Germinal center (tissue), 1 donor: ENCODE results near the gene SF1.

Source experiments
- DNase-seq: peaks from one replicate; pipeline ENCODE4 v3.0.0; 2012; ENCODE audit warnings: mixed read lengths, low spot score

Gene SF1

GRCh38 chr11:64801561-64802369 is 23.4 kb upstream of the SF1 start:
- peak; percentile 30 for DNase-seq

- DNase-seq, result peak; percentile 42
Observed at GRCh38 chr11:64801158-64801464, 22.8 kb upstream of the SF1 start.

DNA sequence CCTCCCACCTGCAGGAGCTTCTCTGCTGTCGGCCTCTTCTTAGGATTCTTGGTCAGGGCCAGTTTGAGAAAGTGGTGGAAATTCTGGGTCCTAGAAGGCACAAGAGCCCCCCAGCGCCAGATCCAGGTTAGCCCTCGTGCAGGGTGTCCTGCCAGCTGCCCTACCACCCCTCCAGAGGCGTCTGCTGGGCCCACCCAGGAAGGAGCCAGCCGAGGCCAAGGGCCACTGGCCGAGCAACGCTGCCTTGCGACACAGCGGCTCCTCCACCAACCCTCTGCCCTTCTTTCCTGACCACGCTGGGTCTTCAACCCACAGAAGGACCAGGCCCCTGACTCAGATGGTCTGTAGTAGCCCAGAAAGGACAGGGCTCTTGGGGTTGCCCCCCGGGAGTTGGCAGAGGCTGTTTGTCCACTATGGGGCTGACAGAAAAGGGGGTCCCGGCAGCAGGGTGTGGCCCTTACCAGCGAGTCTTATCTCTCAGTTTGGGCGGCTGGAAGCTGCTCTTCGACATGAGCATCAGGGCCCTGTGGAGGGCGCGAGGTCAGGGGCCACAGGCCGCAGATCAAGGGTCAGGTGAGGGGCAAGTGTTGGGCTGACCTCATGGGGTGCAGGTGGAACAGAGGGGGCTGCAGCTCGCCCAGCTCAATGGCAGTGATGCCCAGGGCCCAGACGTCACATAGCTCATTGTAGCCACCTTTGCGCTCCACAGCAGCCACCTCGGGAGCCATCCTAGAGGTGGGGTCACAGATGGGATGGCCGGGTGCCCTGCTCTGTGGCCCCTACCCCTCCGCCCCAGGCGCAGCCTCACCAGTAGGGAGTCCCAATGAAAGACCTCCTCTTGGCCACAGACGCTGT is 22.2 kb upstream of the SF1 start:
- DNase-seq, result no peak

DNA sequence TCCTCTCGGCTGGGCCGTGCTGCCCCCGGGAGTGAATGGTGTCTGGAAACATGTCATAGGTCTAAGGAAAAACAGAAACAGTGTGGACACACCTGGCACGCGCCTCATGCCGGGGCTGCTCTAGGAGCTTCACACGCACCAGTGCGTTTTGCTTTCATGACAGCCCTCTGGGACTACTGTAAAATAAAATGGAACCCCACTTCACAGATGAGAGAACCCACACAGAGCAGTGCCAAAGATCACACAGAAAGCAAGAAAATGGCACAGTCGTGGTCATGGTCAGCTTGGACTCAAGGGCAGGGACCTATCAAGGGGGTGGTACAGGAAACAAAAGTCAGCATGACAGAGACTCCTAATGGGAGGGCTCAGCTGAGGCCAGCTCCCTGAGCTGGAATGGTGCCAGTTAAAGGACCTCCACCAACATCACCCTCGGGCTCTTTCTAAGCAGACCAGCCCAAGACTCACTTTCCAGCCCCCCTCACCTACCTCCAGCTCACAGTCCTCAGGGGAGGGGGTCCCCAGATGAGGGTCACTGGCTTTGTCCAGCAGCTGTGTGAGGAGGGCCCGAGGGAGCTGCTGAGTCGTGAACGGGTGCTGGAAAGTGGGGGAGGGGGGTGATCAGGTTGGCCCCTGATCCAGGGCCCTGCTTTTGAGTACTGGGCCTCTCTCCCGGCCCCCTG is 21.4 kb upstream of the SF1 start:
- DNase-seq, result peak; percentile 65

- DNase-seq, result no peak
Observed at GRCh38 chr11:64799256-64799622, 20.9 kb upstream of the SF1 start.

DNA sequence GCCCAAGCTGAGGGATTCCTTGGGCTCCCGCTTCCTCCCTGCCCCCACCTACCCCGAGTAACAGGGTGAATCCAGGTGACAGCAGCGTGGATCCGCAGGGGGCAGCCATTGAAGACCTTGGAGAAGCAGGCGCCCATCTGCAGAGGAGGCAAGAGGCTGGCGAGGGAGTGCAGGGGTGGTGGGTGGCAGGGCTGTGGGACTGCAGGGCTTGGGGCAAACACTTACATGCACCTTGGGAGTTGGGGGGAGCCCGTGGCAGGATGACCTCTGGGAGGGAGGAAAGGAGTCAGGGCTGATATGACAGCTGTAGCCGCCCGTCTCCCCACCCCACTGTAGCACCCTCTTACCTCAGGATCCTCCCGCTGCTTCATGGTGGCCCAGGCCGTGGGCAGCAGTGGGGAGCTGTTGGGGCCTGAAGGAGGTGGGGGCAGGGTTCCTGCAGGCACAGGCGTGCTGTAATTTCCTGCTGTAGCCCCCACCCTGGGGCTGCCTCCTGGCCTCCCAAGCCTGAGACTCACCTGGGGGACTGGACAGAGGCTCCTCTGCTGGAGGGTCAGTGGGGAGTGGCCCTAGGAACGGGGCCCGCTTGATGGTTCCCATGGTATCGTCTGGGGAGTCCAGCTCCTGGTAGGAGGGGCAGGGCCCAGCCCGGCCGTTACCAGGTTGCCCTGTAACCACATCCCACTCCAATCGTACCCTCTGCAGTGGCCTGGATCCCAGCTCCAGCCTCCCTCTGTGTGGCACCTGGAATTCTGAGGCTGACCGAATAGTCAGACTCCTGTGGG is 18.6 kb upstream of the SF1 start:
- no peak for DNase-seq

- no peak for DNase-seq
Observed at GRCh38 chr11:64796047-64796756, 17.9 kb upstream of the SF1 start.

GRCh38 chr11:64794526-64794925 is 16.2 kb upstream of the SF1 start:
- DNase-seq, result no peak

GRCh38 chr11:64793271-64794160 is 15.2 kb upstream of the SF1 start:
- no peak for DNase-seq

- DNase-seq, result no peak
Observed at GRCh38 chr11:64792482-64792881, 14.1 kb upstream of the SF1 start.

DNA sequence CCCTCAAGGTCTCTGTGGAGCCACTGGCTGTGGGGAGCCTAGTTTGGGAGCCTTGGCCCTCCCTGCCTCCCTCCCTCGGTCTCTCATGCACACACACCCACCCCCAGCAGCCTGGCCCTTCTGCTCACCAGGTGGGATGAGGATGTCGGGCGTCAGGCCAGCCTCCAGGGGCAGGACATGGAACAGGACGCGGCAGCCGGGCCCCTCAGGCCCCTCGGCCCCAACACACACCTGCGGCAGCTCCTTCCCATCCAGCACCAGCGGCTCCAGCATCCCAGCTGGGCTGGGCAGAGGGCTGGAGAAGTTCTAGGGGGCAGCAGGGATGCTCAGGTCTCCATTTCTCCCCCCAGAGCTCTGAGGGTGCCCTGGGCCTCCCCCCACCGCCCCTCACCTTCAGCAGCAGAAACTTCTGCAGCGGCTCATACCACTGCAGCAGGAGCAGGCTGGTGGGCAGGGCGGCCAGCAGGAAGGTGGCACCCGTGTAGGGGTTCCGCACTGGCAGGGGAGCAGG is 13.5 kb upstream of the SF1 start:
- no peak for DNase-seq

- DNase-seq, result no peak
Observed at GRCh38 chr11:64790205-64791095, 12.1 kb upstream of the SF1 start.

- DNase-seq, result no peak
Observed at GRCh38 chr11:64789331-64790204, 11.2 kb upstream of the SF1 start.

- no peak for DNase-seq
Observed at GRCh38 chr11:64788321-64789215, 10.2 kb upstream of the SF1 start.

DNA sequence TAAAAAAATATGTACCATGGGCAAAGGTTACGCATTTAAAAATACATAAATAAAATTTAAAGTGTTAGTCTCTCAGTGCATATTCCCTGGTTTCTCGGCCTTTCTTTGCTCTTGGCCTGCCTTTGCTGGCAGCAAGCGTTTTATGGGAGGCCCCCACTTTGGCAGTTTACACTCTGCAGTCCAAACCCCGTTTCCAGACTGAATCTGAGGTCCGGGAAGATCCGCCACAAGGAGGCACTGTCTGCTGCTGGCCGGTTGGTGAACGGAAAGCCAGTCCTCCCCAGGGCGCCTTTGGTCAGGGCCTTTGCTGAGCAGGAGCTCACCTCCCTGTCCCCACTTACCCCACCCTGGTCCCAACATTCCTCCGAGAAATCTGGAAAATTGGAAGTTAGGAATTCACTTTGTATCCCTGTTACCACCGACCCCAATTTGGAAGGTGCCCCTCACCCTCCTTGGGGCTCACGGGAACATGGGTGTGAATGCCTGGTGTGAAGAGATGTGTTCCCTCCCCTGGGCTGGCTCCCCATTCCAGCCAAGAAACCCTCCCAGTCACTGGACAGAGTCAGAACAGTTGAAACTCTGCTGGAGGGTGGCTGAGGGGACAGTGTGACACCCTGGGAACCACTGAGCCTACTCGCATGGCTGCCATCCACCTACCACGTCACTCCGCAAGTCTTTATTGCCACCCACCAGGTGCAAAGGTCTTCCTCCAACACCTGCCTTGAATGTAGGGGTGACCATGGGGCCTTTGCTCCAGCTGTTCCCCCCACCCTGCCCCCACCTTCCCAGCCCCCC is 9.4 kb upstream of the SF1 start:
- peak; percentile 74 for DNase-seq

GRCh38 chr11:64786308-64786707 is 8.0 kb upstream of the SF1 start:
- DNase-seq, result no peak
